Esophagus muscularis mucosa (tissue), 4 donors: Measurements from ENCODE around the gene DHRS9.

Experiments used
- CTCF ChIP-seq, 3 experiments: fragments of 200-600 bp in 2 of 3; fragments of 450-650 bp in 1 of 3; sonication (generic) in 2 of 3; IDR thresholded peaks; one replicate each; pipeline ENCODE4 v1.5.1; 2017 to 2019; ENCODE audit warnings: antibody characterized with exemption in 3 of 3, mild to moderate bottlenecking in 2 of 3, moderate library complexity in 1 of 3
- EP300 ChIP-seq: sonication (generic); formaldehyde crosslinking; IDR thresholded peaks from one replicate; pipeline ENCODE4 v1.6.1; 2017; ENCODE audit warnings: antibody characterized with exemption
- POLR2A ChIP-seq: fragments of 450-650 bp; IDR thresholded peaks from one replicate; pipeline ENCODE4 v1.6.1; 2017; ENCODE audit warnings: antibody characterized with exemption, moderate library complexity, mild to moderate bottlenecking, low read depth
- POLR2AphosphoS5 ChIP-seq, 2 donors: sonication (generic); formaldehyde crosslinking; IDR thresholded peaks; one replicate each; pipeline ENCODE4 v1.6.1; 2017; ENCODE audit warnings: antibody characterized with exemption in 2 of 2

GRCh38 chr2:169077674-169078240, 8.4 kb downstream of the DHRS9 start:
- TF ChIP-seq CTCF (IDR thresholded peaks at IDR 0.05): no peak
- TF ChIP-seq POLR2A: no peak
- TF ChIP-seq POLR2AphosphoS5 (IDR thresholded peaks at IDR 0.05): no peak
- TF ChIP-seq EP300: no peak
